GM12801 (cell line): ENCODE results near the gene RPAP3.

Experiments used
- TF ChIP-seq, protein P1 (sequence below): IDR thresholded peaks from one replicate; pipeline ENCODE4 v1.5.1; 2011; ENCODE audit warnings: control low read depth; ENCODE audit not compliant: insufficient read length; ENCODE audit errors: extremely low read depth

The RPAP3 gene

DNA sequence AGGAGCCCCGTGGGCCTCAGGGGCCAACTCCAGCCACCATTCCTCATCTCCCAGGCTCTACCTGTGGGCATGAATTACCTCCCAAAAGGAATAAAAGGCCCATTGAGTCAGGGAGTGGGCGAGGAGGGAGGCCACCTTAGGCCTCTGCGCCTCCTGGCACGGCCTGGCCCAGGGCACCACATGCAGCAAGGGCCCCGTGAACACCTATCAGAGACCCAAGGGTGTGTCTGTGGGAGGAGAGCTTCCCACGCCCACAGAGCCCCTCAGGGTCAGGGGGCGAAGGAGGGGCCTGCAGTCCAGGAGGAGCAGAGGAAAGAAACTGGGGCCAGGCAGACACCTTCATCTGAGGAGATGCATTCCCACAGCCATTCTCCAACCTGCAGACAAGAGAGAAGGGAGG is 40.7 kb upstream of the RPAP3 start:
- TF ChIP-seq, protein P1, sequence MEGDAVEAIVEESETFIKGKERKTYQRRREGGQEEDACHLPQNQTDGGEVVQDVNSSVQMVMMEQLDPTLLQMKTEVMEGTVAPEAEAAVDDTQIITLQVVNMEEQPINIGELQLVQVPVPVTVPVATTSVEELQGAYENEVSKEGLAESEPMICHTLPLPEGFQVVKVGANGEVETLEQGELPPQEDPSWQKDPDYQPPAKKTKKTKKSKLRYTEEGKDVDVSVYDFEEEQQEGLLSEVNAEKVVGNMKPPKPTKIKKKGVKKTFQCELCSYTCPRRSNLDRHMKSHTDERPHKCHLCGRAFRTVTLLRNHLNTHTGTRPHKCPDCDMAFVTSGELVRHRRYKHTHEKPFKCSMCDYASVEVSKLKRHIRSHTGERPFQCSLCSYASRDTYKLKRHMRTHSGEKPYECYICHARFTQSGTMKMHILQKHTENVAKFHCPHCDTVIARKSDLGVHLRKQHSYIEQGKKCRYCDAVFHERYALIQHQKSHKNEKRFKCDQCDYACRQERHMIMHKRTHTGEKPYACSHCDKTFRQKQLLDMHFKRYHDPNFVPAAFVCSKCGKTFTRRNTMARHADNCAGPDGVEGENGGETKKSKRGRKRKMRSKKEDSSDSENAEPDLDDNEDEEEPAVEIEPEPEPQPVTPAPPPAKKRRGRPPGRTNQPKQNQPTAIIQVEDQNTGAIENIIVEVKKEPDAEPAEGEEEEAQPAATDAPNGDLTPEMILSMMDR = no peak

DNA sequence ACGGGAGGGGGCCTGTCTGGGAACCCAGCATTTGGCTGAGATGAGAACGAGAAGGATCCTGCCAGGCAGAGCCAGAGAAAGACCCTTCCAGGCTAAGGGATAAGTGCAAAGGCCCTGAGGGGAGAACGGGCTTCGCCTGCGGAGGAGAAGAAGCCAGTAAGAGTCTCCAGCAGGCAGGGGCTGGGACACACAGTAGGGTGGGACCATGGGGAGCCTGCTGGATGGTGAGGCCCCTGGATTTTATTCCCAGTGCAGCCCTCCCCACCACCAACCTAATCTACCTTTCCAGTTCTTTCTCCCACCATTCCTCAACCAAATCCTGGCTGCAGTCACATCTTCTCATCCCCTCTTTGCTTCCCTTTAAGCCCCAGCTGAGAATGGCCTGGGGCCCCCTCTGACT is 40.2 kb upstream of the RPAP3 start:
- TF ChIP-seq, protein P1 = no peak

DNA sequence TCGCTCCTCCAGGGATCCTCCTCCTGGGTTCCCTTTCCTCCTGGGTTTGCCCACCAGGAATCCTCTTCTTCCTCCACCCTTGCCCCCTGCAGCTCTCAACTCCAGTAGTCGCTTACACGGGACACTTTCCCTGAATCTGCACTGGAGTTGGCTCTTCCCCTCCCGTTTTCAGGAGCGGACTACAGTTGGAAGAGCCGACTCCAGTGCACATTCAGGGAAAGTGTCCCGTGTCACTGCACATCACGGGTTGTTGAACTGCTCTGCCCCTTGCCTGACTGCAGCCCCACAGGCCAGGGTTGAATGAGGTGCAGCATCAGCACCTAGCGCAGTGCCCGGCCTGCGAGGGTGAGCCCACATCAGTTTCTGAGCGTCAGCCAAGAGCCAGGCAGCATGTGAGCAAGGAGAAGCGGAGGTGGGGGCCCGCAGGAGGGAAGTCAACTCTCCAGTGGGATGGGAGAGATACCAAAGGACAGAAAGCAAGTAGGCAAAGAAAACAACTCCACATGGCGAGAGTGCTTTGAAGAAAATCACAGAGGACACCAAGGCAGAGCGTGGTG is 39.7 kb upstream of the RPAP3 start:
- TF ChIP-seq, protein P1 = no peak

DNA sequence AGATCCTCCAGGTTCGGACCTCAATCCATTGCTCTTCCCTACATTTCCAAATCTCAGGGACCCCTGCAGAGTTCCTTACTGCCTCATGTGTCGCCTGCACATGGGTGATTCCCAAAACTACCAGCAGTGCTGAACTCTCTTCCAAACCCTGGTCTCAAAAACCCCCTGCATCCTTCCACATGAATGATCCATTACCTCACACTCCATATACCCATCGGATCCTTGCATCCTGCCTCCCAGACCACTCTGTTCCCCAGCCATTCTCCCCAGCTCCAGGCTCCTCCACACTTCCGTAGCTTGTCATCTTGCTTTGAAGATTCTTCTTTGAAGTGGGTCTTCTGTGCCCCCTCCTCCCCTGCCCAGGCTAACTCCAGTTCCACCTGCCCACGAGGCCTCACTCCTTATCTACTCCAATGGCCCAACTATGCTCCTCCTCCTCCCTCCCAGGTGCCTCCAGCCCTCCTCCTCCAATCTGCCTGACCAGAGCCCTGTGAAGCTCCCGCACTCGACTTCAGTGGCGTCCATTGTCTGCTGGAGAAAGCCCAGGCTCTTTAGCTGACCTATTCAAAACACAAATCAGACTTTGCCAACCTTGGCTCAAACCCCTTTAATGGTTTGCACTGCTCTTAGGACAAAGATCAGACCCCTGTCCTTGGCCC is 39.1 kb upstream of the RPAP3 start:
- TF ChIP-seq, protein P1 = no peak

DNA sequence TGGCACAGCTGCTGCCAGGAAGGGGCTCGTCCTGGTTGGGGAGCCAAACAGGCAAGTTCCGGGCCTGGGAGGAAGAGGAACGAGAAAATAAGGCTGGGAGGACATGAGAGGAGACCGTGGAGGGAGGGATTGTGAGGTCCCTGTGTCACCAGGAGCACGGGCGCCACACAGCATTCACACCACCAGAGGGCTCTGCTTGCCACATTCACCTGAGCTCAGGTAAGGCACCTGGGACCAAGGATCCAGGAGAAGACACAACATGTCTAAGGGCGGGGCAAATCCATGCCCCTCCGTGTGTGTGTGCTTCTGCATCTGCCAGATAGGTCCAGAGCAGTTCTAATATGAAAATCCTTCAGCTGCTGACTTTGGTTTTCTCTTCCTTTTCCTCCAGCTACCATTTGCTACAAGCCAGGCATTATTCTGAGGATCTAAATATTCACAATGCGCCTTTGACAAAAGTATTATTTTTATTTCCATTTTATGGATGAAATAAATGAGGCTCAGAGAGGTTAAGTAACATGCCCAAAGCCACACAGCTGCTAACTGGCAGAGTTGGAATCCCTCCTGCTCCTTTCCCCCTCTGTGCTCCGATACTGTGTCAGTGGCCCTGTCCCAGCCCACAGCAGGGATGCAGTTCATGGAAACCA is 38.3 kb upstream of the RPAP3 start:
- TF ChIP-seq, protein P1 = no peak

DNA sequence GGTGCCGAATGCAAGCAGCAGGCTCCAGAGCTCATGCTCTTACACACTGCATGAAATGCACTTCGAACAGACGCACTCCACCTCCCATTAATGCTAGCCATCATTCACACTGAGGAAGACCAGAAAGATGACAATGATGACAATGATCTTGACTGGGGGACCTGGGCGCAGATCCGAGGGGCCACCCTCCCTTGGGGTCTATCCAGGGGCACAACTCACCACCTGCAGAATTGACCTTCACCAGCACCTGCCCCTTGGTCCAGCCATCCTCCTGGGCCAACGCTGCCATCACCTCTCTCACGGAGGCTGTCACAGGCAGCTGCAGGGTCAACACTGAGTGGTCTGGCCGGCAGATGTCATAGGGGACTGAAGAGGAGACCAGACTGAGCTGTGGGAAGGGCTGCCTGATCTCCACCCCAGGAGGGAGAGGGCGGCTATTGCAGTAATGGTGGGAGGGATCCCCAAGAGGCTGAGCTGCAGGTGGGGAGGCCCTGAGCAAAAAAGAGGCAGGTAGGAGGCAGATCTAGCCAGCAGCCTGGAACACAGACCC is 37.6 kb upstream of the RPAP3 start:
- TF ChIP-seq, protein P1 = no peak

DNA sequence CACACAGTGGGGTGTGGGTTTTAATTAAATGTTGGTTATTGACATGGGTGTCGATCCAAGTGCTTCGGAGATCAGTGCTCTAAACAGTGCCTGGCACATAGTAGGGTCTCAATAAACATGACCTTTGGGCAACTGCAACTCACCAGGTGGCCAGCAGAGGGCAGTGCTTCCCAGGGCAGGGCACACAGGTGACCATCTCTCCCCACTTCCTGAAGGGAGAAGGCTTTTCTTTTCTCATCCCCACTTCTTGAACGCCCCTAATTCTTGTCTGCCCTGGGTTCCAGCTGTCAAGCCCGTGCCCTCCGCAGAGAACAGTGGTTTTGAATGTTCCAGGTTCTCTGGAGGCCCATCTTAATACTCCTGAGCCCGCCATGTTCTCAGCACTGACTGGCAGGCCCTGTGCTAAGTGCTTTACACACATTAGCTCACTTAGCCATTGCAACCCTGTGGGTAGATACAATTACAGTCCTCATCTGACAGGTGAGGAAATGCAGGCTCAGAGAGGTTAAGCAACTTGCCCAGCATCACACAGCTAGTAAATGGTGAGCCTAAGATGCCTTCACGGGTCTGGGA is 36.5 kb upstream of the RPAP3 start:
- TF ChIP-seq, protein P1 = peak; percentile 93
